ENCODE data around the gene KAZN.

Gene KAZN

GRCh38 chr1:15102646-15103045, 504.2 kb downstream of the KAZN start:
- TF ChIP-seq CTCF (conservative IDR thresholded peaks at IDR 0.05; ENCODE audit: low read depth, low read length), result no peak
- H3K4me3 ChIP-seq (ENCODE audit: low read length), result no peak overlapping the region
- DNase-seq (ENCODE audit: low read depth), result no peak

GRCh38 chr1:15103211-15103610, 504.7 kb downstream of the KAZN start:
- H3K4me3 ChIP-seq (ENCODE audit: low read length), result no peak overlapping the region
- no peak for DNase-seq (ENCODE audit: low read depth)
- TF ChIP-seq CTCF (conservative IDR thresholded peaks at IDR 0.05; ENCODE audit: low read depth, low read length), result no peak

GRCh38 chr1:15103906-15104305, 505.4 kb downstream of the KAZN start:
- H3K4me3 ChIP-seq (ENCODE audit: low read length), result no peak overlapping the region
- no peak for TF ChIP-seq CTCF (conservative IDR thresholded peaks at IDR 0.05; ENCODE audit: low read depth, low read length)
- no peak for DNase-seq (ENCODE audit: low read depth)

GRCh38 chr1:15104768-15105167, 506.3 kb downstream of the KAZN start:
- DNase-seq (ENCODE audit: low read depth), result no peak
- no peak for TF ChIP-seq CTCF (conservative IDR thresholded peaks at IDR 0.05; ENCODE audit: low read depth, low read length)

GRCh38 chr1:15106608-15107007, 508.1 kb downstream of the KAZN start:
- no peak overlapping the region for H3K4me3 ChIP-seq (ENCODE audit: low read length)
- TF ChIP-seq CTCF (conservative IDR thresholded peaks at IDR 0.05; ENCODE audit: low read depth, low read length), result no peak
- DNase-seq (ENCODE audit: low read depth), result no peak

More at GRCh38 chr1:15104768-15105167, 506.3 kb downstream of the KAZN start:
- no peak overlapping the region for H3K4me3 ChIP-seq (ENCODE audit: low read length)

- no peak overlapping the region for H3K4me3 ChIP-seq (ENCODE audit: low read length)
- no peak for TF ChIP-seq CTCF (conservative IDR thresholded peaks at IDR 0.05; ENCODE audit: low read depth, low read length)
- DNase-seq (ENCODE audit: low read depth), result no peak
Observed at GRCh38 chr1:15107058-15107687, 508.7 kb downstream of the KAZN start.

- DNase-seq (ENCODE audit: low read depth), result no peak
- no peak overlapping the region for H3K4me3 ChIP-seq (ENCODE audit: low read length)
- no peak for TF ChIP-seq CTCF (conservative IDR thresholded peaks at IDR 0.05; ENCODE audit: low read depth, low read length)
Observed at GRCh38 chr1:15107911-15108310, 509.4 kb downstream of the KAZN start.
